ENCODE results near the gene PRDM16.

PRDM16 gene

GRCh38 chr1:3475839-3476573 lies 407.0 kb downstream of the PRDM16 start:
- DNase-seq (ENCODE audit: low spot score), result no peak

GRCh38 chr1:3476666-3477065 lies 407.7 kb downstream of the PRDM16 start:
- DNase-seq (ENCODE audit: low spot score), result no peak

- no peak for DNase-seq (ENCODE audit: low spot score)
Observed at GRCh38 chr1:3477241-3477995, 408.4 kb downstream of the PRDM16 start.

- no peak for DNase-seq (ENCODE audit: low spot score)
Observed at GRCh38 chr1:3478187-3478586, 409.2 kb downstream of the PRDM16 start.

- DNase-seq (ENCODE audit: low spot score), result no peak
Observed at GRCh38 chr1:3479511-3480368, 410.7 kb downstream of the PRDM16 start.

GRCh38 chr1:3480369-3480719 lies 411.3 kb downstream of the PRDM16 start:
- DNase-seq (ENCODE audit: low spot score), result no peak

- no peak for DNase-seq (ENCODE audit: low spot score)
Observed at GRCh38 chr1:3481046-3481445, 412.0 kb downstream of the PRDM16 start.

- no peak for DNase-seq (ENCODE audit: low spot score)
Observed at GRCh38 chr1:3481836-3482375, 412.9 kb downstream of the PRDM16 start.

GRCh38 chr1:3482378-3482849 lies 413.4 kb downstream of the PRDM16 start:
- DNase-seq (ENCODE audit: low spot score), result no peak

GRCh38 chr1:3483380-3483779 lies 414.4 kb downstream of the PRDM16 start:
- DNase-seq (ENCODE audit: low spot score), result no peak

GRCh38 chr1:3483801-3484444 lies 414.9 kb downstream of the PRDM16 start:
- DNase-seq (ENCODE audit: low spot score), result no peak

GRCh38 chr1:3485016-3485415 lies 416.0 kb downstream of the PRDM16 start:
- no peak for DNase-seq (ENCODE audit: low spot score)

Data from putamen (tissue), 1 donor.